Neural progenitor cell (in vitro differentiated cells): ENCODE measurements around the gene LDLRAD4.

ENCODE experiments used
- EZH2 ChIP-seq: fragments of 200-600 bp; sonication (generic); IDR thresholded peaks from 2 replicates; pipeline ENCODE4 v1.6.1; 2017; ENCODE audit warnings: antibody characterized with exemption, mild to moderate bottlenecking, moderate library complexity
- TF ChIP-seq, protein P1 (sequence below): fragments of 200-600 bp; sonication (generic); IDR thresholded peaks from 2 replicates; pipeline ENCODE4 v1.5.1; 2017; ENCODE audit warnings: antibody characterized with exemption, mild to moderate bottlenecking

DNA sequence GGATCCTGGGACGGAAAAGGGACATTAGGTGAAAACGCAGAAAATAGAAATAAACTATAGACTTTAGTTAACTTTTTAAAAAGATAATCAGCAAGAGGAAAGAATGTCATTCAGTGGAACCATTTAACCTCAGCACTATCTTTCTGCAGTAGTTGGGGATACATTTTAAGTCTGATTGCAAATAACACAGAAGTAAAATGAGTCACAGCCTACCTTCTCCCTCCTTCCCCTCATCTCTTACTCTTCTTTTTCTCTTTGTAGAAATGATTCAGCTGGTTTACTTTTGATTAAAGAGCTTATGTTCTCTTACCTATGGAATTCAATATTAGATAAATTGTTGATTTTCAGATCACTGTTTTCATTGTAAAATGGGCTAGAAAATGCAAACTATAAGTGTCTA is 336.6 kb downstream of the LDLRAD4 start:
- TF ChIP-seq, protein P1, sequence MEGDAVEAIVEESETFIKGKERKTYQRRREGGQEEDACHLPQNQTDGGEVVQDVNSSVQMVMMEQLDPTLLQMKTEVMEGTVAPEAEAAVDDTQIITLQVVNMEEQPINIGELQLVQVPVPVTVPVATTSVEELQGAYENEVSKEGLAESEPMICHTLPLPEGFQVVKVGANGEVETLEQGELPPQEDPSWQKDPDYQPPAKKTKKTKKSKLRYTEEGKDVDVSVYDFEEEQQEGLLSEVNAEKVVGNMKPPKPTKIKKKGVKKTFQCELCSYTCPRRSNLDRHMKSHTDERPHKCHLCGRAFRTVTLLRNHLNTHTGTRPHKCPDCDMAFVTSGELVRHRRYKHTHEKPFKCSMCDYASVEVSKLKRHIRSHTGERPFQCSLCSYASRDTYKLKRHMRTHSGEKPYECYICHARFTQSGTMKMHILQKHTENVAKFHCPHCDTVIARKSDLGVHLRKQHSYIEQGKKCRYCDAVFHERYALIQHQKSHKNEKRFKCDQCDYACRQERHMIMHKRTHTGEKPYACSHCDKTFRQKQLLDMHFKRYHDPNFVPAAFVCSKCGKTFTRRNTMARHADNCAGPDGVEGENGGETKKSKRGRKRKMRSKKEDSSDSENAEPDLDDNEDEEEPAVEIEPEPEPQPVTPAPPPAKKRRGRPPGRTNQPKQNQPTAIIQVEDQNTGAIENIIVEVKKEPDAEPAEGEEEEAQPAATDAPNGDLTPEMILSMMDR, result no peak
- TF ChIP-seq EZH2, result no peak
